K562 (cell line): ENCODE measurements around the gene ABHD16A. TPM values are rescaled to one million over a fixed set of nuclear protein-coding genes. Genes with fewer than 3 reads are reported as not detected.

Experiments
- ATAC-seq: fragments of 200-7000 bp; cut with Tn5 transposase; 3 replicates; pipeline ENCODE4 v1.9.1; 2020; ENCODE audit warnings: moderate library complexity
- BruUV-seq: library from RNA; stranded (reverse); fragments of 400-500 nt; replicated peaks from 2 replicates; lab custom pipeline; 2021; lab: Mats Ljungman, UMichigan
- CTCF ChIA-PET: fragments of 300-600 bp; formaldehyde crosslinking; extraction: SDS; loops from one replicate; lab custom pipeline; 2021; ENCODE audit warnings: low intra/inter-chr PET ratio; lab: Yijun Ruan, JAX
- POLR2A ChIA-PET: fragments of 300-600, 350-650 bp; sonication (Branson Sonifier 250); formaldehyde crosslinking; extraction: SDS; loops from one replicate; lab custom pipeline; 2021; ENCODE audit warnings: antibody characterized with exemption, inconsistent platforms; lab: Yijun Ruan, JAX
- DNase-seq, 4 experiments: peaks; one replicate each; pipeline versions ENCODE4 v3.0.0 to v3.0.0-alpha.2; 2011 to 2018; ENCODE audit warnings: low spot score in 3 of 4, mixed read lengths in 3 of 4; ENCODE audit errors: extremely low read depth in 1 of 4
- FAIRE-seq: peaks from 2 replicates; lab custom pipeline; 2011; peaks lifted over from hg19 to GRCh38; lab: Jason Lieb, UNC
- H2AFZ ChIP-seq: 2 replicates; pipeline ENCODE4 v1.6.0; 2011; ENCODE audit warnings: low read depth, low read length, control low read depth, inconsistent platforms
- H3K27ac ChIP-seq: fragments of 200-600 bp; 3 replicates; pipeline ENCODE4 v1.8.0; 2011; ENCODE audit warnings: low read depth, mild to moderate bottlenecking, control low read depth, inconsistent platforms, low read length, moderate library complexity, mixed read lengths; ENCODE audit errors: extremely low read depth
- H3K27me3 ChIP-seq, 2 experiments: fragments of 300-600 bp in 1 of 2; 2 replicates in 1 of 2; 3 replicates in 1 of 2; pipeline versions ENCODE4 v1.6.0 to v1.8.0; 2011; ENCODE audit warnings: inconsistent platforms in 2 of 2, low read length in 2 of 2, mild to moderate bottlenecking in 1 of 2, mixed read lengths in 1 of 2, moderate library complexity in 1 of 2; ENCODE audit not compliant: control insufficient read depth in 2 of 2, insufficient read depth in 2 of 2
- H3K36me3 ChIP-seq: fragments of 300-600 bp; 3 replicates; pipeline ENCODE4 v1.8.0; 2011; ENCODE audit warnings: mild to moderate bottlenecking, low read length, inconsistent platforms; ENCODE audit not compliant: control insufficient read depth, insufficient read depth
- H3K4me1 ChIP-seq, 2 experiments: fragments of 200-600 bp in 1 of 2; replicated peaks in 1 of 2; 2 replicates in 1 of 2; 3 replicates in 1 of 2; pipeline versions ENCODE4 v1.5.1 to v1.8.0; 2011; ENCODE audit warnings: inconsistent platforms in 2 of 2, low read length in 2 of 2, mild to moderate bottlenecking in 1 of 2, mixed read lengths in 1 of 2, moderate library complexity in 1 of 2; ENCODE audit not compliant: control insufficient read depth in 2 of 2, insufficient read depth in 2 of 2
- H3K4me2 ChIP-seq: 2 replicates; pipeline ENCODE4 v1.6.1; 2011; ENCODE audit warnings: low read length, control low read depth, inconsistent platforms, mixed read lengths; ENCODE audit not compliant: insufficient read depth
- H3K4me3 ChIP-seq: fragments of 200-600 bp; sonication (generic), shearing (Covaris generic); 2 replicates; pipeline ENCODE4 v1.5.1; 2016; ENCODE audit warnings: control low read depth, inconsistent platforms
- H3K79me2 ChIP-seq: fragments of 200-600 bp; 3 replicates; pipeline ENCODE4 v1.8.0; 2011; ENCODE audit warnings: low read length, inconsistent platforms; ENCODE audit not compliant: control insufficient read depth, insufficient read depth
- H3K9ac ChIP-seq, 2 experiments: 2 replicates each; pipeline versions ENCODE4 v1.6.0 to v1.6.1; 2011; ENCODE audit warnings: low read depth in 2 of 2, low read length in 2 of 2, control low read depth in 1 of 2, inconsistent platforms in 1 of 2, mild to moderate bottlenecking in 1 of 2, mixed read lengths in 1 of 2; ENCODE audit not compliant: insufficient read depth in 1 of 2
- H3K9me1 ChIP-seq: one replicate; pipeline ENCODE4 v1.6.0; 2011; ENCODE audit warnings: inconsistent platforms, mild to moderate bottlenecking, low read length, moderate library complexity; ENCODE audit not compliant: control insufficient read depth, insufficient read depth
- H3K9me3 ChIP-seq: replicated peaks from 2 replicates; pipeline ENCODE4 v1.5.1; 2011; ENCODE audit warnings: low read depth, low read length, inconsistent platforms; ENCODE audit not compliant: control insufficient read depth, insufficient read depth
- H4K20me1 ChIP-seq: replicated peaks from 2 replicates; pipeline ENCODE4 v1.6.1; 2011; ENCODE audit warnings: low read length, inconsistent platforms, mixed read lengths; ENCODE audit not compliant: control insufficient read depth, insufficient read depth
- CREB1 ChIP-seq, 2 experiments: sonication (generic) in 1 of 2; formaldehyde crosslinking in 1 of 2; IDR thresholded peaks; 2 replicates each; pipeline versions ENCODE4 v1.6.1 to v1.8.0; 2012 to 2022; ENCODE audit warnings: inconsistent platforms in 1 of 2, mild to moderate bottlenecking in 1 of 2, missing genetic modification reagents in 1 of 2, moderate library complexity in 1 of 2
- E2F1 ChIP-seq: sonication (generic); formaldehyde crosslinking; IDR thresholded peaks from 2 replicates; pipeline ENCODE4 v1.8.1; 2023; ENCODE audit warnings: mild to moderate bottlenecking, missing genetic modification reagents, moderate library complexity
- ILK ChIP-seq: fragments of 450-650 bp; IDR thresholded peaks from 2 replicates; pipeline ENCODE4 v1.6.1; 2016; ENCODE audit warnings: missing genetic modification characterization, low read depth, mild to moderate bottlenecking, missing compliant biosample characterization, moderate library complexity, borderline replicate concordance
- MTA2 ChIP-seq: fragments of 450-650 bp; IDR thresholded peaks from 2 replicates; pipeline ENCODE4 v1.6.1; 2016; ENCODE audit warnings: low read depth
- PCBP1 ChIP-seq: fragments of 200-400 bp; formaldehyde crosslinking; IDR thresholded peaks from 2 replicates; pipeline ENCODE4 v1.6.1; 2018; ENCODE audit warnings: mild to moderate bottlenecking, low read depth, low read length; ENCODE audit not compliant: poor library complexity, severe bottlenecking
- POLR2G ChIP-seq: fragments of 200-400 bp; formaldehyde crosslinking; IDR thresholded peaks from 2 replicates; pipeline ENCODE4 v1.6.1; 2017; ENCODE audit warnings: low read depth, mild to moderate bottlenecking, antibody characterized with exemption, low read length, moderate library complexity
- RBFOX2 ChIP-seq: fragments of 200-400 bp; formaldehyde crosslinking; IDR thresholded peaks from 2 replicates; pipeline ENCODE4 v1.6.1; 2017; ENCODE audit warnings: low read depth, mild to moderate bottlenecking, low read length, moderate library complexity
- RBM22 ChIP-seq: fragments of 200-400 bp; formaldehyde crosslinking; IDR thresholded peaks from 2 replicates; pipeline ENCODE4 v1.6.1; 2018; ENCODE audit warnings: low read length, low read depth; ENCODE audit not compliant: poor library complexity, severe bottlenecking
- ZBTB2 ChIP-seq: fragments of 450-650 bp; IDR thresholded peaks from 2 replicates; pipeline ENCODE4 v1.6.1; 2016; ENCODE audit warnings: antibody characterized with exemption
- WGBS: fragments of 100-300 bp; shearing (Covaris generic); methylation state at CpG from one replicate; pipeline ENCODE4 v1.1.6; 2016; ENCODE audit warnings: low coverage, mixed read lengths; ENCODE audit not compliant: insufficient coverage; ENCODE audit errors: missing lambda C conversion rate; 5-methylcytosine and 5-hydroxymethylcytosine counted together
- in situ Hi-C: fragments of 300-500 bp; cut with MboI; formaldehyde crosslinking; loops from 4 replicates; pipeline ENCODE4 v1.15.0; 2018; ENCODE audit warnings: inconsistent platforms, mixed read lengths
- intact Hi-C: fragments of 100-400 bp; cut with micrococcal nuclease; formaldehyde crosslinking; loops from 2 replicates; pipeline ENCODE4 v1.14.2; 2022
- polyA plus RNA-seq, 8 experiments: library from polyadenylated mRNA; depleted of rRNA in 4 of 8; stranded (reverse) in 5 of 8; unstranded in 3 of 8; fragments of >200 nt; fragmentation: Nextera tagmentation in 2 of 8; fragmentation: Illumina TruSeq in 1 of 8; extraction: Ambion mirVana in 2 of 8; extraction: Trizol in 1 of 8; gene quantifications; 2 replicates each; pipeline versions ENCODE4 v1.2.1 to v1.2.3, GENCODE V29; 2011 to 2014; ENCODE audit warnings: inconsistent platforms in 1 of 8, missing spikeins in 1 of 8
- total RNA-seq, 7 experiments: library from RNA; depleted of rRNA in 6 of 7; stranded (reverse); fragments of >200 nt in 6 of 7; fragmentation: Illumina TruSeq in 2 of 7; extraction: Trizol in 2 of 7; gene quantifications; 2 replicates each; pipeline versions ENCODE4 v1.2.1 to v1.2.3, GENCODE V29; 2011 to 2021; ENCODE audit warnings: low replicate concordance in 1 of 7

Gene ABHD16A
- total and polyA plus RNA-seq, 9 of the 15 experiments (the other 6 are each of a cell fraction or from before 2014, with no cell fraction given): 25.8 to 120 (median 81.6) TPM

GRCh38 chr6:31643818-31644454 lies 59.2 kb downstream of the ABHD16A start:
- TF ChIP-seq POLR2G: peak; percentile 60
- no peak for TF ChIP-seq MTA2
- no peak for TF ChIP-seq E2F1 (CRISPR knock-in tag)
- TF ChIP-seq CREB1 (IDR thresholded peaks at IDR 0.05): no peak
- no peak for TF ChIP-seq CREB1 (CRISPR knock-in tag; IDR thresholded peaks at IDR 0.05)
- peak; percentile 73 for TF ChIP-seq RBM22
- peak; percentile 66 for TF ChIP-seq RBFOX2
- TF ChIP-seq ZBTB2: no peak
- TF ChIP-seq ILK (tag): no peak
- no peak for TF ChIP-seq PCBP1
- H3K4me2 ChIP-seq: no peak overlapping the region
- H3K36me3 ChIP-seq: peaks cover 95% of the 10 kb centered on the region
- DNase-seq (no peak), ATAC-seq (no peak), FAIRE-seq (no peak)
- H2AFZ ChIP-seq: no peak overlapping the region
- no peaks in the 10 kb centered on the region for H3K9me1 ChIP-seq
- peaks cover 0 to 5% of the 10 kb centered on the region in 2 experiments; a peak in 1 of 5 replicates for H3K4me1 ChIP-seq
- intact Hi-C loops (no loop called here), in situ Hi-C loops (no loop called here)
- ChIA-PET CTCF (no interaction called here), POLR2A (interaction anchor here (0.6 to 11.9 kb wide), 6 partner anchors 8 to 105 kb away, joined by 3 to 190 read pairs (median 3); partner anchors contain the start of genes APOM and BAG6)
- H3K27ac ChIP-seq: no peak overlapping the region
- H3K27me3 ChIP-seq: no peaks in the 10 kb centered on the region
- H3K9me3 ChIP-seq: no peaks in the 10 kb centered on the region
- no TSS peak for BruUV-seq
- no peak overlapping the region for H3K4me3 ChIP-seq
- H3K79me2 ChIP-seq: peaks cover 6% of the 10 kb centered on the region; the same call in 1 of the 3 replicates
- peak overlapping the region in 1 of 2 experiments; percentile 6; a peak in 1 of 4 replicates for H3K9ac ChIP-seq
- no peaks in the 10 kb centered on the region for H4K20me1 ChIP-seq
- WGBS: 92% methylated on average over 13 of the region's 17 CpGs
